SK-N-SH (cell line): Measurements from ENCODE around the gene SMIM1. TPM values are rescaled to one million over a fixed set of nuclear protein-coding genes. Genes with fewer than 3 reads are reported as not detected.

Source experiments
- CTCF ChIA-PET: fragments of 300-600, 350-600 bp; formaldehyde crosslinking; extraction: SDS; loops from one replicate; lab custom pipeline; 2021; lab: Yijun Ruan, JAX
- POLR2A ChIA-PET: fragments of 350-600 bp; sonication (Branson Sonifier 250); formaldehyde crosslinking; extraction: SDS; loops from one replicate; lab custom pipeline; 2020; ENCODE audit warnings: antibody characterized with exemption, inconsistent platforms; lab: Yijun Ruan, JAX
- DNase-seq: peaks from one replicate; pipeline ENCODE4 v3.0.0; 2012
- H2AFZ ChIP-seq: fragments of 200-600 bp; sonication (generic); 2 replicates; pipeline ENCODE4 v1.8.1; 2016; ENCODE audit warnings: antibody characterized with exemption, mild to moderate bottlenecking, low read depth
- H3F3A ChIP-seq: fragments of 200-600 bp; sonication (generic); replicated peaks from 2 replicates; pipeline ENCODE3; 2016; ENCODE audit warnings: antibody characterized with exemption, mild to moderate bottlenecking; ENCODE audit not compliant: insufficient read depth
- H3K27ac ChIP-seq, 2 experiments: fragments of 200-500 bp in 1 of 2; fragments of 200-600 bp in 1 of 2; sonication (Bioruptor generic) in 1 of 2; sonication (generic), shearing (Covaris generic) in 1 of 2; 2 replicates each; pipeline versions ENCODE4 v1.5.1 to v1.6.1; 2014 to 2016; ENCODE audit warnings: low read depth in 2 of 2, inconsistent platforms in 1 of 2, low read length in 1 of 2, mild to moderate bottlenecking in 1 of 2, mixed read lengths in 1 of 2
- H3K27me3 ChIP-seq: fragments of 200-600 bp; sonication (generic), shearing (Covaris generic); 2 replicates; pipeline ENCODE4 v1.6.1; 2016; ENCODE audit warnings: mixed run types; ENCODE audit not compliant: insufficient read depth
- H3K36me3 ChIP-seq, 2 experiments: fragments of 200-500 bp in 1 of 2; fragments of 200-600 bp in 1 of 2; sonication (Bioruptor generic) in 1 of 2; sonication (generic) in 1 of 2; replicated peaks in 1 of 2; 2 replicates each; pipeline versions ENCODE3 to v1.5.1; 2014 to 2016; ENCODE audit warnings: low read length in 1 of 2, mild to moderate bottlenecking in 1 of 2; ENCODE audit not compliant: insufficient read depth in 2 of 2, control insufficient read depth in 1 of 2
- H3K4me1 ChIP-seq, 2 experiments: fragments of 200-500 bp in 1 of 2; fragments of 200-600 bp in 1 of 2; sonication (Bioruptor generic) in 1 of 2; sonication (generic), shearing (Covaris generic) in 1 of 2; 2 replicates each; pipeline versions ENCODE4 v1.5.1 to v1.6.1; 2014 to 2016; ENCODE audit warnings: low read depth in 1 of 2, low read length in 1 of 2, mixed run types in 1 of 2; ENCODE audit not compliant: insufficient read depth in 2 of 2, control insufficient read depth in 1 of 2
- H3K4me2 ChIP-seq: fragments of 200-600 bp; sonication (generic), shearing (Covaris generic); 2 replicates; pipeline ENCODE4 v1.6.1; 2017; ENCODE audit warnings: mixed run types
- H3K4me3 ChIP-seq, 2 experiments: fragments of 200-500 bp in 1 of 2; fragments of 200-600 bp in 1 of 2; sonication (Bioruptor generic) in 1 of 2; sonication (generic), shearing (Covaris generic) in 1 of 2; 2 replicates each; pipeline versions ENCODE4 v1.5.1 to v1.8.1; 2014 to 2016; ENCODE audit warnings: low read depth in 2 of 2, inconsistent platforms in 1 of 2, low read length in 1 of 2, mild to moderate bottlenecking in 1 of 2, mixed read lengths in 1 of 2, moderate library complexity in 1 of 2
- H3K79me2 ChIP-seq: fragments of 200-600 bp; sonication (generic); 2 replicates; pipeline ENCODE4 v1.8.1; 2017; ENCODE audit warnings: mild to moderate bottlenecking; ENCODE audit not compliant: insufficient read depth
- H3K9ac ChIP-seq: fragments of 200-600 bp; sonication (generic); 2 replicates; pipeline ENCODE4 v1.6.1; 2017; ENCODE audit warnings: mixed run types
- H3K9me2 ChIP-seq: fragments of 200-600 bp; sonication (generic); 2 replicates; pipeline ENCODE4 v1.6.1; 2017; ENCODE audit warnings: mixed run types
- H3K9me3 ChIP-seq: fragments of 200-600 bp; sonication (generic); 2 replicates; pipeline ENCODE4 v1.6.1; 2017; ENCODE audit warnings: mixed run types, mild to moderate bottlenecking, moderate library complexity
- H4K20me1 ChIP-seq: fragments of 200-600 bp; sonication (generic); 2 replicates; pipeline ENCODE4 v1.6.1; 2017; ENCODE audit warnings: mild to moderate bottlenecking, mixed run types; ENCODE audit not compliant: insufficient read depth
- ELF1 ChIP-seq: IDR thresholded peaks from 2 replicates; pipeline ENCODE4 v1.4.0; 2012
- EP300 ChIP-seq, 2 experiments: IDR thresholded peaks; 2 replicates each; pipeline versions ENCODE4 v1.4.0 to v1.6.1; 2012; ENCODE audit warnings: borderline replicate concordance in 1 of 2, low read depth in 1 of 2, low read length in 1 of 2
- FOSL2 ChIP-seq: IDR thresholded peaks from 2 replicates; pipeline ENCODE4 v1.4.0; 2012; ENCODE audit warnings: low read depth, mild to moderate bottlenecking, moderate library complexity, borderline replicate concordance
- GABPA ChIP-seq: IDR thresholded peaks from 2 replicates; pipeline ENCODE4 v1.4.0; 2012; ENCODE audit warnings: low read depth, mild to moderate bottlenecking
- GATA2 ChIP-seq: sonication (generic); formaldehyde crosslinking; IDR thresholded peaks from 2 replicates; pipeline ENCODE4 v1.5.0; 2020; ENCODE audit warnings: mild to moderate bottlenecking, missing genetic modification reagents
- JUND ChIP-seq: IDR thresholded peaks from 2 replicates; pipeline ENCODE4 v1.4.0; 2012
- MEF2A ChIP-seq: IDR thresholded peaks from 2 replicates; pipeline ENCODE4 v1.4.0; 2012; ENCODE audit warnings: low read depth, borderline replicate concordance
- MXI1 ChIP-seq: IDR thresholded peaks from 2 replicates; pipeline ENCODE4 v1.6.1; 2012; ENCODE audit warnings: mild to moderate bottlenecking, low read depth, low read length, improper control_type of control experiment
- RFX5 ChIP-seq: IDR thresholded peaks from 2 replicates; pipeline ENCODE4 v1.6.1; 2012; ENCODE audit warnings: mild to moderate bottlenecking, improper control_type of control experiment, low read length
- SMC3 ChIP-seq: IDR thresholded peaks from 2 replicates; pipeline ENCODE4 v1.6.1; 2012; ENCODE audit warnings: low read depth, low read length, improper control_type of control experiment
- TEAD4 ChIP-seq: IDR thresholded peaks from 2 replicates; pipeline ENCODE4 v1.4.0; 2012; ENCODE audit warnings: mild to moderate bottlenecking, borderline replicate concordance; ENCODE audit not compliant: insufficient read depth
- USF1 ChIP-seq: IDR thresholded peaks from 2 replicates; pipeline ENCODE4 v1.4.0; 2012; ENCODE audit warnings: low read depth, borderline replicate concordance
- USF2 ChIP-seq: fragments of 150-350 bp; IDR thresholded peaks from 2 replicates; pipeline ENCODE4 v1.6.1; 2017; ENCODE audit warnings: antibody characterized with exemption, low read length, low read depth, borderline replicate concordance
- WGBS: methylation state at CpG from one replicate; pipeline ENCODE4 v1.1.6; 2017; ENCODE audit warnings: low lambda C conversion rate; 5-methylcytosine and 5-hydroxymethylcytosine counted together
- polyA plus RNA-seq, 3 experiments: library from polyadenylated mRNA; depleted of rRNA; stranded (reverse); fragments of >200 nt; gene quantifications; 2 replicates each; pipeline ENCODE4 v1.2.3, GENCODE V29; 2012

The SMIM1 gene
- polyA plus RNA-seq, 1 of the 3 experiments (the other 2 are of a cell fraction), result 6.1 TPM

- 96% methylated on average over 15 of the region's 28 CpGs for WGBS
- TF ChIP-seq USF2, result no peak
- no peak for TF ChIP-seq JUND
- TF ChIP-seq SMC3, result no peak
- TF ChIP-seq MXI1, result no peak
- no peak for TF ChIP-seq ELF1
- TF ChIP-seq FOSL2, result no peak
- no peak for TF ChIP-seq TEAD4
- TF ChIP-seq EP300 (IDR thresholded peaks at IDR 0.05; ENCODE audit: borderline replicate concordance in 1 of 2, low read depth in 1 of 2, low read length in 1 of 2), result no peak
- no peak for TF ChIP-seq GATA2 (CRISPR knock-in tag)
Observed at GRCh38 chr1:3817821-3818597, 45.5 kb downstream of the SMIM1 start.

GRCh38 chr1:3819771-3820200, 47.2 kb downstream of the SMIM1 start:
- Histone ChIP-seq H3K4me2 (no peak overlapping the region), H3K36me3 (peaks cover 0 to 35% of the 10 kb centered on the region in 2 experiments), H3K9me3 (no peaks in the 10 kb centered on the region), H3K9me2 (no peaks in the 10 kb centered on the region), H3K27me3 (no peaks in the 10 kb centered on the region), H3K79me2 (no peaks in the 10 kb centered on the region), H3K27ac (peak overlapping the region in 1 of 2 experiments; percentile 99; a peak in 2 of 4 replicates), H2AFZ (no peak overlapping the region), H3K9ac (no peak overlapping the region), H3K4me1 (peaks cover 0 to 43% of the 10 kb centered on the region in 2 experiments; a peak in 2 of 4 replicates)
- DNase-seq, result no peak
- ChIA-PET POLR2A (no interaction called here), CTCF (no interaction called here)
- TF ChIP-seq USF1, result no peak
- no peak for TF ChIP-seq RFX5
- no peak for TF ChIP-seq MEF2A
- TF ChIP-seq EP300 (IDR thresholded peaks at IDR 0.05; ENCODE audit: borderline replicate concordance in 1 of 2, low read depth in 1 of 2, low read length in 1 of 2), result no peak
- no peak for TF ChIP-seq GABPA
- TF ChIP-seq GATA2 (CRISPR knock-in tag), result peak; percentile 12; the same call in 1 of the 2 replicates
- TF ChIP-seq, all 33 proteins: peak for 1
- H3K4me3 ChIP-seq, result no peak overlapping the region
- H4K20me1 ChIP-seq, result no peaks in the 10 kb centered on the region
- H3F3A ChIP-seq, result no peaks in the 10 kb centered on the region
- WGBS, result 78% methylated on average over 9 of the region's 10 CpGs

More at GRCh38 chr1:3817821-3818597, 45.5 kb downstream of the SMIM1 start:
- H3K79me2 ChIP-seq, result no peaks in the 10 kb centered on the region
- no peak overlapping the region for H2AFZ ChIP-seq
- H3K27ac ChIP-seq, result no peak overlapping the region; a peak in 1 of 4 replicates
- peaks cover 0 to 32% of the 10 kb centered on the region in 2 experiments for H3K36me3 ChIP-seq
- H3F3A ChIP-seq, result no peaks in the 10 kb centered on the region
- H4K20me1 ChIP-seq, result no peaks in the 10 kb centered on the region
- H3K9me3 ChIP-seq, result no peaks in the 10 kb centered on the region
- no peak overlapping the region for H3K4me2 ChIP-seq
- H3K27me3 ChIP-seq, result no peaks in the 10 kb centered on the region
- CTCF ChIA-PET, result interaction anchor here (0.7 kb wide), 1 partner anchor 42 kb away, joined by 4 read pairs; no protein-coding TSS in a partner anchor
- POLR2A ChIA-PET, result no interaction called here
- DNase-seq, result no peak
- H3K9me2 ChIP-seq, result no peaks in the 10 kb centered on the region
- H3K9ac ChIP-seq, result no peak overlapping the region
- H3K4me1 ChIP-seq, result peaks cover 0 to 43% of the 10 kb centered on the region in 2 experiments; a peak in 2 of 4 replicates
- H3K4me3 ChIP-seq, result no peak overlapping the region
